HG02981 (cell line): ENCODE measurements around the gene ZNF281.
"Not testable (repeated sequence)": the region's sequence is repeated elsewhere in the genome, so short reads cannot be mapped to it uniquely, and the experiment has no call there.

Experiments used
- ATAC-seq: cut with Tn5 transposase; IDR thresholded peaks from one replicate; pipeline ENCODE4 v1.9.1; 2021; ENCODE audit warnings: mild to moderate bottlenecking, moderate library complexity; ENCODE audit not compliant: unreplicated experiment

The ZNF281 gene, protein sequence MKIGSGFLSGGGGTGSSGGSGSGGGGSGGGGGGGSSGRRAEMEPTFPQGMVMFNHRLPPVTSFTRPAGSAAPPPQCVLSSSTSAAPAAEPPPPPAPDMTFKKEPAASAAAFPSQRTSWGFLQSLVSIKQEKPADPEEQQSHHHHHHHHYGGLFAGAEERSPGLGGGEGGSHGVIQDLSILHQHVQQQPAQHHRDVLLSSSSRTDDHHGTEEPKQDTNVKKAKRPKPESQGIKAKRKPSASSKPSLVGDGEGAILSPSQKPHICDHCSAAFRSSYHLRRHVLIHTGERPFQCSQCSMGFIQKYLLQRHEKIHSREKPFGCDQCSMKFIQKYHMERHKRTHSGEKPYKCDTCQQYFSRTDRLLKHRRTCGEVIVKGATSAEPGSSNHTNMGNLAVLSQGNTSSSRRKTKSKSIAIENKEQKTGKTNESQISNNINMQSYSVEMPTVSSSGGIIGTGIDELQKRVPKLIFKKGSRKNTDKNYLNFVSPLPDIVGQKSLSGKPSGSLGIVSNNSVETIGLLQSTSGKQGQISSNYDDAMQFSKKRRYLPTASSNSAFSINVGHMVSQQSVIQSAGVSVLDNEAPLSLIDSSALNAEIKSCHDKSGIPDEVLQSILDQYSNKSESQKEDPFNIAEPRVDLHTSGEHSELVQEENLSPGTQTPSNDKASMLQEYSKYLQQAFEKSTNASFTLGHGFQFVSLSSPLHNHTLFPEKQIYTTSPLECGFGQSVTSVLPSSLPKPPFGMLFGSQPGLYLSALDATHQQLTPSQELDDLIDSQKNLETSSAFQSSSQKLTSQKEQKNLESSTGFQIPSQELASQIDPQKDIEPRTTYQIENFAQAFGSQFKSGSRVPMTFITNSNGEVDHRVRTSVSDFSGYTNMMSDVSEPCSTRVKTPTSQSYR

DNA sequence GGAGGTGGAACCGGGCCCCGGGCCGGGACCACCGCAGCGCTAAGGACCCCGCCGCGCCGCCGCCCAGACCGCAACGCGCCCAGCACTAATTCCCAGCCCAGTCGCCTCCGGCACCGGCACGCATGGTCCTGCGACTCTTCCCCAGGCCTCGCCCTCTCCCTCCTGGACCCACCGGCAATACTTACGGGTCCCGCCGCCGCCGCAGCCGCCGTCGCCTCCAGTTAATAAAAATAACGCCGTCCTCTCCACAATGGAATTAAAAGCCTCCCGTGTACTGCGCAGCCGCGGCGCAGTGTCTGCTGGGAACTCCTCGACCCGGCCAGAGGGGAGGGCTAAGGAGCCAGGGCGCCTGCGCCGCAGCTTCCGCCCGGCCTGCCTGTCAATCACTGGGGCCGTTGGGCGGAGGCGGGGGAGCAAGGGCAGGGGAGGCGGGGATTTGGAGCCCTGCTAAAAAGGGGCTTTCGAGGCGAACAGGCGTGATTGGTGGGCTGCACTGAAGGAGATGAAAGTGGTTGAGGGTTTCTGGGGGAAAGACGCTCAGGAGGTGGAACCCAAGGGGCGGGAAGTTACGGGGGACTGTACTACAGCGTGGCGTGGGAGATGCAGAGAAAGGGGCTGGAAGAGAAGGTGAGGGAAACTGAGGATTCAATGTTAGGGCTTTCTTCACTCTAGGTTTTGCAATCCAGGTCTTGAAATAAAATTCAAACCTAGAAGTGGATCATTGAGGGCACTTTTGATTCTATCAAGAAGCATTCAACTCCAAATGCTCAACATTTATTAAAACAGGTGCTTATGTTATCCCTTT is at the start of gene ZNF281:
Gene ZNF281 (minus strand): TSS at position 276 of the 805 bp plus-strand sequence. CDS start 331 bp downstream, outside the sequence.
- ATAC-seq, result peak; percentile 97

DNA sequence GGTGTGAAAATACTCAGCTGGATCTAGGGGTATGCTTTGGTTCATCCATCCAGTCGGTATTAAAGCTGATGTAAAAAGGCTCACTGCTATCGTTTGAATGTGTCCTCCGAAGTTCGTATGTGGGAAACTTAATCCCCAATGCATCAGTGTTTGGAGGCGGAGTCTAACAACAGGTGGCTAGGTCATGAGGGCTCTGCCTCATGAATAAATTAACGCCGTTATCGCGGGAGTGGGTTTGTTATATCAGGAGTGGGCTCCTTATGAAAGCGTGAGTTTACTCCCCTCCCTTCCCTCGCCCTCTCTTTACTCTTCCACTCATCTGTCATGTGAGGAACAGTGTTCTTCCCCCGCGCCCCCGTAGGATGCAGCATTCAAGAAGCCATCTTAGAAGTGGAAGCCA is 48.9 kb upstream of the ZNF281 start:
- ATAC-seq, result no peak

DNA sequence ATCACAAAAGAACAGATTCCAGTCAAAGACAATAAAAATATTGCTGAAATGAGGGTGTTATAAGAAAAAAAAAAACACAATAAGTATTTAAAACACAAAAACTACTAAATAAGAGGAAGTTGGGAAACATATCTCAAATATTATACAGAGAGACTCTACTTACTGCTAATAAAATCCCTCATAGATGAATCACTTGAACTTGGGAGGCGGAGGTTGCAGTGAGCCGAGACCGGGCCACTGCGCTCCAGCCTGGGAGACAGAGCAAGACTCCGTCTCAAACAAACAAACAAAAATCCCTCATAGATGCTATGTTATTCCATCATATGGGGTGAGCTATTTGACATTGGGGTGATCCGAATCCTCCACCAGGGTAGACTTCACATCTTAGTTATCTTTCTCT is 48.0 kb upstream of the ZNF281 start:
- no peak for ATAC-seq

DNA sequence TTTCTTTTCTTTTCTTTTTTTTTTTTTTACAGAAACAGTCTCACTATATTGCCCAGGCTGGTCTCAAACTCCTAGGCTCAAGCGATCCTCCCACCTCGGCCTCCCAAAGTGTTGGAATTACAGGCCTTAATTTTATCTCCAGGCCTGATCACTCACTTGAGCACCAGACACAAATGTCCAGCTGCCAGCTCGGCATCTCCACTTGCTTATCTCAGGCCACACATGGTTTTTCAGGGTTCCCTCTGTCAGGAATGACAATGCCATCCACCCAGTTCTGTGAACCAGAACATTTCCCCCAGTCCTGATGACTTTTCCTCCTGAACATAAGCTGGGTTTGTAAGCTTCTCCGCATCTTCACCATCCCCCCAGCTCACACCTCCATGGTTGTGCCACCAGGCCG is 44.6 kb upstream of the ZNF281 start:
- ATAC-seq, result no peak

DNA sequence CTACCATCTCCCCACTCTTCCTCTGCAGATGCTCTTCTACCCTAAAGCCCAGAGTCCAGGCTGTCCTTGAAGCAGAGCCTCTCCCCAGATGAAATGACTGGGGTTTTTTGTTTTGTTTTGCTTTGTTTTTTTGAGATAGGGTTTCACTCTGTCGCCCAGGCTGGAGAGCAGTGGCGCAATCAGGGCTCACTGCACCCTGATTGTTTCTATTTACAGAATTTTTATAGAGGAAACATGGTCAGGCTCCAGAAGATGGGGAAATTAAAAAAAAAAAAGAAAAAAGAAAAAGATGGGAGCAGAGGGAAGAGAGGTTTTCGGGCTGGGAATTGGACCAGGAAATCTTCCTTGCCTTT is 43.7 kb upstream of the ZNF281 start:
- ATAC-seq, result no peak

DNA sequence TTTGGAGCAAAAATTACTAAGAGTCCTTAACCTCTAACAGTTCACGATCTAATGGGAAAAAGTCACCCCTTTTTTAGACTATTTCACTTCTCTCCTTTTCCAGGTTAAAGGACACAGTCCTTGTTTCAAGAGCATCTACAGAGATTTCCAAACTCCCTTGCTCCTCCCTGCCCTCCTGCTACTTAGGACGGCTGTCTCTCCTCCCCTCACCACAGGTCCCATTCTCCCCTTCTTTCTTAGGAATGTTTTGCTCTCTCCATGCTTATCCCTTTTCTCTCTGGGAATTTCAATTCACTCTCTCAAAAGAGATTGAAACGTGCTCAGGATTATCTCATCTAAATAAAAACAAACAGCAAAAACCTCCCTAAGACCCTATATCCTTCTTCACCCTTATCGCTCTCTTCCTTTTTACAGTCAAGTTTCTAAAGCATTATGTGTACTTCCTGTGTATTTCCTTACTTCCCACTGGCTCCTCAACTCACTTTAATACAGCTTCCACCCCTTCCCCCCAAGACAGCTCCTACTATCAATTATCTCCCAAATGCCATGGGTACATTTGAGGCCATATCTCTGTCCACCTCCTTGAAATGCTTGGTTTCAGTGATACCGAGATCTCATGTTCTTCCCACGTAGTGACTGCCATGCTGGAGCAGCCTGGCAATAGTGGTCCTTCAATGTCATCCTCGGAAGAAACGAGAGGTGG is 43.2 kb upstream of the ZNF281 start:
- no peak for ATAC-seq

DNA sequence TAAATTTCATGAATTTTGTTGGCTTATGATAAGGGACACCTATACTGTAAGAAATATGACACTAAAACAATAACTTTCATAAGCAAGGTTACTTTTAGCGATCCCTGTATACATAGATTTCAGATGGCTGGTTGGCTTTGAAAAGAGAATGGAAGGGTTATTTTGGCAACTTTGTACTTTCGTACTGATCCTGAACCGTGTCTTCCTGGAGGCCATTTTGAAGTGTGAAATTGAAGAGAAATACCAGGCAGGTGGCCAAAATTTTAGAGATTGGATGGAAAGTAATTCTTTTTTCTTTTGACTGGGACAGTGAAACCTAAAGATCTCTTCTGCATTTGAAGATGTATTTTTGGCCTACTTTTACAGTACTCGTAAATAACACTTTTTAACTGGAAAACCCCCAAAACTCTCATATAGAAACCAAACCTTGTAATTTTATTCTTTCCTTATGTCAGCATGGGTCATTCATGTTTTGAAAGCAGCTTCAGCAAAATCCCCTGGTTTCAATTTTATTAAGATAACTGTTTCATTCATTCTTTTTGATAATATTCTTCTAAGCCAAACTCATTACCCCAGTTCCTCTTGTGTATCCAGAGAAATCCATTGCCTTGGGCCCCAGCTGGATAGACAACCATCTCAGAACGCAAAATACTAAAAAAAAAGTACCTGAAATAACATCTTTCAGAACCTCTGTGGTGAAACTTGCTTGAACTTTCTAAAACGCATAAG is 38.4 kb upstream of the ZNF281 start:
- ATAC-seq, result peak; percentile 84

DNA sequence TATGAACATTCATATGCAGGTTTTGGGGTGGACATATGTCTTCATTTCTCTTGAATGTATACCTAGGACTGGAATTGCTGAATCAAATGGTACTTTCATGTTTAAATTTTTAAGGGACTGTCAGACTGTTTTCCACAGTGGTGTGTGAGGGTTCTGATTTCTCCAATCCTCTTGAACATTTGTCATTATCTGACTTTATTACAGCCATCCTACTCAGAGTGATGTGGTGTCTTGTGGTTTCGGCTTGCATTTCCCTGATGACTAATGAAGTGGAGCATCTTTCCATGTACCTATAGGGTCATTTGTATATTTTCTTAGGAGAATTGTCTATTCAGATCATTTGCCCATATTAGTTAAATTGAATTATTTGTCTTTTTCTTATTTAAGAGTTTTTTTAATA is 35.4 kb upstream of the ZNF281 start:
- no peak for ATAC-seq

DNA sequence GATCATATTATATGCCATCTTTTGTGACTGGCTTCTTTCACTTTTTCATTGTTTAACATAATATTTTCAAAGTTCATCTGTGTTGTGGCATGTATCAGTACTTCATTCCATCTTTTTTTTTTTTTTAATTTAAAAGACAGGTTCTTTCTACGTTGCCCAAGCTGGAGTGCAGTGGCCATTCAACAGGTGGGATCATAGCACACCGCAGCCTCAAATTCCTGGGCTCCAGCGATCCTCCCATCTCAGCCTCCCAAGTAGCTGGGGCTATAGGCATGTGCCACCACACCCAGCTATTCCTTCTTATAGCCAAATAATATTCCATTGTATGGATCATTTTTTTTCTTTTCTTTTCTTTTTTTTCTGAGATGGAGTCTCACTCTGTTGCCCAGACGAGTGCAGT is 34.6 kb upstream of the ZNF281 start:
- no peak for ATAC-seq

DNA sequence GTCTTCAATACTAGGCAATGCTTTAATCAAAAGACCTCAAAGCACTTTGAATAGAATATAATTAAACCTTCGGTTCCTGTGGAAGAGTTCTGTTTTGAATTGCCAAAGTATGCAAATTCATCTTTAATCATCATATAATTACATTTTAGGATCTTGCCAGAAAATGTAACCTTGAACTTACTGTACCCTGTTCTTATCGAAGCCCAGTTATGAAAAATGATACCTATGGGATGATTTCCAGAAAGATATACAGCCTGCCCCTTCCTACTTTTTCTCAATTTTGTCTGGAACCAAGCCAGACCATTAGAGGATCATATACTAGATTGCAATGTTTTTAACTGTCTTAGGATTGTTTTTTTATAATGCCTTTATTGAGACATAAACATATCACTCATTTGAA is 34.0 kb upstream of the ZNF281 start:
- ATAC-seq, result no peak

DNA sequence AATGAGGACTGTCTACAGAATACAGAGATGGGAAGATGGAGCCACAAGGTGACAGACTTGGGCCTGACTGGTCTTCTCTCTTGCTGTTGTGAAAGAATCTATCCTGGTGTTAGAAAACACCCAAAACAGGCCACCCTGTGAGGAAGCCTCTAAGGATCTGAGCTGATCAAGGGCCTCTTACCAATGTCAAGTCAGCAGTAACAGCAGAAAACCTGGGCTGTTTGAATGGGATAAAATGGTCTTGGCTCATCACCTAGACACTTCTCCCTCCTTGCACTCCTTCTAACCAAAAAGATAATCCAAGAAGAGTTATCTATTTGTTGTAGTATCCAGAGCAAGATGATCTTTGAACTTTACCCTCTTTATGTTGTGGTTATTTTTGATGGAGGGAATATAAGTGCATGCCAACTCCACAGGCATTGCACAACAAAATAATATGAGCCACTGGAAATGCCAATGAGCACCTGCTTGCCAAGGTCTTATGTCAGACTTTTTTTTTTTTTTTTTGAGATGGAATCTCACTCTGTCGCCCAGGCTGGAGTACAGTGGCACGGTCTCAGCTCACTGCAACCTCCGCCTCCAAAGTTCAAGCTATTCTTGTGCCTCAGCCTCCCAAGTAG is 32.8 kb upstream of the ZNF281 start:
- ATAC-seq, result no peak

DNA sequence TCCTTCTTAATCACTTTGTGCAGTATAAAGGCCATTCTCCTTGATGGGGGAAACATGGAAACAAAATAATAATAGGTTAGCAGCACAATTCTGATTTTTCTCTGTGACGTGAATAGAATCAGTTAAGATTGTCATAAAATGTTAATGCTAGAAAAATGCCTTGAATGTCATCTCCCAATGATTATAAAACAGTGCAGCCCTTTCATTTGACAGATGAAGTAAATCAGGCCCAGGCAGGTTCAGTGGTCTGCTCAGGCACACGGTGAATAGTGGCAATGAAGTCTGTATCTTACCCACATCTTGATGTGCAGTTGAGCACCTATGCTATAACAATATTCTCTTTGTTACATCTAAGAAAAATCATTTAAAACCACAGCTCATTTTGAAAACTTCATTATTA is 32.2 kb upstream of the ZNF281 start:
- ATAC-seq, result no peak

DNA sequence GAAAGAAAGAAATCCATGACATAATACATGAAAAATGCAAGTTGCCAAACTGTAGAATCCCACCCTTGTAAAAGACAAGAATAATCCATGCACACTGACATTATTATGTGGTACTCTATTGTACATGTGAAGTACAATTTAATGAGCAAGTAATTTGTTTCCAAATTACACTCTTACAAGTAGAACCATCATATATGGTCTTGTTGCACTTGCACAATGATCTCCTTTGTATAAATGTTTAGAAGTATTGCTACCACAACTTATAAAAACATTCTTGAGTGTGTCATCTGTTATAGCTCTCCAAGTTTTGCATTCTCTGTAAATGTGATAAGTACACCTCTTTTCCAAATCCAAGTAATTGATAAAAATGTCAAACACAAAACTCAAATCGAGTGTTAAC is 29.1 kb upstream of the ZNF281 start:
- no peak for ATAC-seq

DNA sequence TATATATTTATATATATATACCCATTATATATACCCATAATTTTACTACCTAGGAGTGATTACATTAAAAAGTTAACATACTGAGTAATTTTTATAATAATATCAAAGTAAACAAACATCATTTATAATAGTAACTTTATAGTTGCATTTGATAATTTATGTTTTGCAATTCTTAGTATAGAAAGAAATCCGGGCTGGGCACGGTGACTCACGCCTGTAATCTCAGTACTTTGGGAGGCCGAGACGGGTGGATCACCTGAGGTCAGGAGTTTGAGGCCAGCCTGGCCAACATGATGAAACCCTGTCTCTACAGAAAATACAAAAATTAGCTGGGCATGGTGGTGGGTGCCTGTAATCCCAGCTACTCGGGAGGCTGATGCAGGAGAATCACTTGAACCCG is 28.6 kb upstream of the ZNF281 start:
- not testable (repeated sequence) for ATAC-seq

DNA sequence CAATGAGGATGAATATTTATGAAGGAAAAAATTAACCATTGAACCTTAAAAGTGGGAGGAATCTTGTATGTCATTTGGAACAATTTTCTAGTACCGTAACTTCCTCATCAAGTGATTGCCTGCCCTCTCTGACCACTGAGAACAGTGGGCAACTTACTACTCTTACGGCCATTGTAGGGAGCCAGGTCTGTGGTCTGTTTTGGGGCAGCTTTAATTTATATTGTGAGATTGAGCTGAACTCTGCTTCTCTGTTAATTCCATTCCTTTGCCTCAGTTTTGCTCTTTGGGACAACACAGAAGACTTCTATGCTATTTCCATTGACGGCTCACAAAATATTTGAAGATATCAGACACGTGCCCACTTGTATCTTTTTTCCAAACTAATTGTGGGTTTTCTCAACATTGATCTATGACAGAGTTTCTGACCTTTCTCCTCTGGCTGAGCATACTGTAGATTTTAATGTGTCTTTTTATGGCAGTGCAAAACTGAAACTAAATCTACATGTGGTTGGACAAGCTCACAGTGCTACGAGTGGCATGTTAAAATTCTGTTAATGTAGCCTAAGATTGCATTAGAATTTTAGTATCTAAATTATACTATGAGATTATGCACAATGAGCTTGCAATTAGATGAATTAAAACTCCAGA is 27.8 kb upstream of the ZNF281 start:
- ATAC-seq, result peak; percentile 70

DNA sequence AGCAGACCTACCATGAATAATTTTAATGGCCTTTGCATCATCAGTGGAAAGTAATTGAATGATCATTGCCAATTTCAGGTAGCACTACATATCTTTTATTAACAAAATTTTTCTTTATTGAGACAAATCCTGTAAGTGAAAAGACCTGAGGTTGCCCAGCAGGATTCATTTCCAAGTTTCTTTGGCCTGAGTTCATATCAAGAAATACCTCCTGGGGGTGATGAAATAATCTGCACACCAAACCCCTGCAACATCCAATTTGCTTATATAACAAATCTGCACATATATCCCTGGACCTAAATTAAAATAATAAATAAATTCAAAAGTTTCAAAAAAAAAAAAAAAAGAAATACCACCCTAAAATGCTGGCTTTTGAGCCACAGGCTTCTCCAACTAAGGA is 27.3 kb upstream of the ZNF281 start:
- no peak for ATAC-seq

DNA sequence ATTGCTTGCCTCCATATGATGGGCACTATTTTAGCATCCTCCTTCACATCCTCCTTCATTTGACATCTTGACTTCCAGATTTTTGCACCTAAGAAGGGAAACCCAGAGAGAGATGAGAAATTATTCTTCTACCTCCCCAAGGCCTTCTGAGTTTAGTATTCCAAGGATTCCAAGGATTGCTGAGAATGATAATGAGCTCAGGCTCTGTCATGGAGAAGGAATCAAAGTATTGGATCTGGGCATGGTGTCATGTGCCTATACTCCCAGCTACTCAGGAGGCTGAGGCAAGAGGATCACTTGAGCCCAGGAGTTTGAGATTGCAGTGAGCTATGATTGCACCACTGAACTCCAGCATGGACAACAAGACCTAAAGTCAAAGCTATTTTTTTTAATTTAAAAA is 26.6 kb upstream of the ZNF281 start:
- ATAC-seq, result no peak

DNA sequence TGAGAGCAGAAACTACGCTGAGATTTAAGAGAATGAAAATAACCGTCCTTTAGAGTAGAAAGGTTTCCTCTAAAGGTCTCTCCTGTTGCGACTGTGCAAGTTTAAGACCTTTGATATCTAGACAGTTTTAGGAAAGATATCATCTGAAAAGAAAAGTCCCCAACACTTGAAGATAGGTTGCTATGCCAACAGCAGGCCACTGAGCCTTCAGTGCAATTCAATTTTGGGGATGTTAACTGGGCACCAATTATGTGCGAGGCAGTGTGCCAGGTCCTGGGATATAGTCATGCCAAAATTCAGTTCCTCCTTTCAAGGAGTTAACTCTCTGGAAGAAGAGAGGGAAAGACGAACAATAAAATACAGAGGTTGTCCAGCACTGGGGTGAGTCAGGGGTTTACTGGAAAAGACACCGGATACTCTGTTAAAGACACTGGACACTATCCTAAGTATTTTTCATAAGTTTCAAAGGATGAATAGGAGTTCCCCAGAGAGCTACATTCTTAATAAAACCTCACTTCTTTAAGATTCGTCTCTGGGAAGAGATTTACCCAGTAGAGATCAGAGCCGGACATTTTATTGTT is 25.5 kb upstream of the ZNF281 start:
- ATAC-seq, result no peak

DNA sequence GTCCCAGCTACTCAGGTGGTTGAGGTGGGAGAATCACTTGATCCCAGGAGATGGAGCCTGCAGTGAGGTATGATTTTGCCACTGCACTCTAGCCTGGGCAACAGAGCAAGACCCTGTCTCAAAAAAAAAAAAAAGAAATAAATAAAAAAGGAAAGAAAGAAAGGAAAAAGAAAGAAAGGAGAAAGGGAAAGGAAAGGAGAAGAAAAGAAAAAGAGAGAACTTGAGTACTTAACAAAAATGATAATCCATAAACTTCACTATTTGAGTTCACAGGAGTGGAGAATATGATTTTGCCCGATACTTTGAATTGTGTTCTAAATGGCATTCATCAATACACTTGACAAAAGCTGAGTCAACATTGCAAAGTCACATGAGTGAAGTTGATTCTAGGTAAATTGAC is 23.8 kb upstream of the ZNF281 start:
- ATAC-seq, result no peak
